Karpas-422 (cell line): ENCODE measurements around the gene RAB3GAP2. TPM values are rescaled to one million over a fixed set of nuclear protein-coding genes. Genes with fewer than 3 reads are reported as not detected.
A peak's percentile ranks its signal among the peaks of the same experiment; 100 is the strongest.

Experiments used
- DNase-seq: peaks from one replicate; pipeline ENCODE4 v3.0.0-alpha.2; 2015
- H2AFZ ChIP-seq: fragments of 200-600 bp; sonication (generic); 2 replicates; pipeline ENCODE4 v1.6.1; 2014; ENCODE audit warnings: antibody characterized with exemption, low read length, mixed read lengths
- H3K27ac ChIP-seq: fragments of 200-600 bp; sonication (generic); 2 replicates; pipeline ENCODE4 v1.5.1; 2014; ENCODE audit warnings: mild to moderate bottlenecking, low read length, moderate library complexity
- H3K27me3 ChIP-seq: fragments of 200-600 bp; sonication (generic); 2 replicates; pipeline ENCODE4 v1.6.1; 2014; ENCODE audit warnings: low read length, mixed read lengths
- H3K36me3 ChIP-seq: fragments of 200-600 bp; sonication (generic); 2 replicates; pipeline ENCODE4 v1.6.1; 2014; ENCODE audit warnings: low read length, mixed read lengths; ENCODE audit not compliant: insufficient read depth
- H3K4me1 ChIP-seq: fragments of 200-600 bp; sonication (generic); 2 replicates; pipeline ENCODE4 v1.6.1; 2014; ENCODE audit warnings: mild to moderate bottlenecking, low read length, mixed read lengths
- H3K4me2 ChIP-seq: fragments of 200-600 bp; sonication (generic); 2 replicates; pipeline ENCODE4 v1.6.1; 2014; ENCODE audit warnings: low read length, low read depth, mild to moderate bottlenecking; ENCODE audit not compliant: poor library complexity, severe bottlenecking
- H3K4me3 ChIP-seq: fragments of 200-600 bp; sonication (generic); 2 replicates; pipeline ENCODE4 v1.5.1; 2014; ENCODE audit warnings: mild to moderate bottlenecking, antibody characterized with exemption, low read length, mixed read lengths
- H3K79me2 ChIP-seq: fragments of 200-600 bp; sonication (generic); 2 replicates; pipeline ENCODE4 v1.6.1; 2014; ENCODE audit warnings: mild to moderate bottlenecking, low read length, mixed read lengths
- H3K9ac ChIP-seq: fragments of 200-600 bp; sonication (generic); 2 replicates; pipeline ENCODE4 v1.6.0; 2014; ENCODE audit warnings: low read length
- H3K9me2 ChIP-seq: fragments of 200-600 bp; sonication (generic), shearing (Covaris generic); replicated peaks from 2 replicates; pipeline ENCODE4 v1.6.0; 2014; ENCODE audit warnings: mild to moderate bottlenecking, low read length, moderate library complexity; ENCODE audit not compliant: insufficient read depth
- H3K9me3 ChIP-seq: fragments of 300-700, 200-600 bp; sonication (generic); 2 replicates; pipeline ENCODE4 v1.6.1; 2014; ENCODE audit warnings: low read length, mixed read lengths
- H4K20me1 ChIP-seq: fragments of 200-600 bp; sonication (generic); 2 replicates; pipeline ENCODE4 v1.6.1; 2014; ENCODE audit warnings: mild to moderate bottlenecking, antibody characterized with exemption, low read length, low read depth; ENCODE audit not compliant: insufficient read depth
- total RNA-seq: library from RNA; depleted of rRNA; stranded (reverse); fragments of >200 nt; shearing (Covaris generic); gene quantifications from 2 replicates; pipeline ENCODE4 v1.2.3, GENCODE V29; 2014; ENCODE audit warnings: low replicate concordance

RAB3GAP2 gene
- total RNA-seq, 1 experiment from 2014 or later, result 64.6 TPM

- Histone ChIP-seq H3K9me2 (no peaks in the 10 kb centered on the region), H3K4me1 (peaks cover 27% of the 10 kb centered on the region), H3K4me3 (no peak overlapping the region), H3K36me3 (peaks cover 29% of the 10 kb centered on the region), H3K27ac (no peak overlapping the region), H3K27me3 (no peaks in the 10 kb centered on the region), H3K79me2 (peaks cover 100% of the 10 kb centered on the region), H4K20me1 (no peaks in the 10 kb centered on the region), H3K4me2 (no peak overlapping the region), H3K9me3 (no peaks in the 10 kb centered on the region), H2AFZ (no peak overlapping the region), H3K9ac (no peak overlapping the region)
- no peak for DNase-seq
Observed at GRCh38 chr1:220229771-220230170, 42.5 kb downstream of the RAB3GAP2 start.

DNA sequence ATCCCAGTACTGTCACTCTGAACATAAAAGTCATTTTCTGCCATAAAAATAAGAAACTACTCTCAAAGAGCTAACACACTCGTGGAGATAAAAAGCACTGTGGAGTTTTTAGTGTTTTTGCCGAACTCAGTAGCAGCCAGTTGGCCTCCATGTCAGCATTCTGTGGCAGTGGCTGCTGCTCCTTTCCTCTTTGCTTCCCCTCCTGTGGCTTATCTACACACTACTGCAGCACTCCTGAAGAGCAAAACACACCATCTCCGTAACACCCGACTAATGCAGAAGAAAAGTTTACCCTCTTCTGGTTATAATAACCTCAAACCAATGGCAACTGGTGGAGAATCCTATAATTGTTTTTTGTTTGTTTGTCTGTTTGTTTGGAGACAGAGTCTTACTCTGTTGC, 44.9 kb downstream of the RAB3GAP2 start:
- no peak overlapping the region for H3K27ac ChIP-seq
- no peak for DNase-seq
- H3K79me2 ChIP-seq, result peaks cover 100% of the 10 kb centered on the region
- H3K27me3 ChIP-seq, result no peaks in the 10 kb centered on the region
- H4K20me1 ChIP-seq, result no peaks in the 10 kb centered on the region
- H3K36me3 ChIP-seq, result peaks cover 24% of the 10 kb centered on the region
- H3K9me3 ChIP-seq, result no peaks in the 10 kb centered on the region
- H3K4me3 ChIP-seq, result no peak overlapping the region
- no peak overlapping the region for H2AFZ ChIP-seq
- H3K9me2 ChIP-seq, result no peaks in the 10 kb centered on the region
- H3K4me2 ChIP-seq, result no peak overlapping the region
- H3K9ac ChIP-seq, result no peak overlapping the region
- H3K4me1 ChIP-seq, result peaks cover 50% of the 10 kb centered on the region

GRCh38 chr1:220226752-220227151, 45.5 kb downstream of the RAB3GAP2 start:
- Histone ChIP-seq H3K79me2 (peaks cover 100% of the 10 kb centered on the region), H3K27ac (no peak overlapping the region), H3K27me3 (no peaks in the 10 kb centered on the region)

DNA sequence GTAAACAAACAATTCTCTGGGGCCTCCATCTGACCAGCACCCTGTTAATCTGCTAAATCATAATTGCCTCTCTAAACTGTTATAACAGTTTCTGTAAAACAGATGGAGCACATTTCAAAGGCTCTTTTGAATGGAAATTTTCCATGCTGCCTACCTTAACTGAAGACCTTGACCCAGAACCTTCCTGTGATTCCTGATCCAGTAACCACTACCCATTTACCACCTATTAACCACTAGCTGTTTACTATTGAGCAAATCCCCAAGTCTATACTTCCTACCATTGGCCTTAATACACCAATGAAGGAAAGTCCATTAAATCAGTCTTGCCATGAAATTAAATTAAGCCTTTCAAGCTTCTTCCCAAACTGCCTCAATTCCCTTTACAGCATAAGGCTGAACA, 46.3 kb downstream of the RAB3GAP2 start:
- Histone ChIP-seq H3K27me3 (no peaks in the 10 kb centered on the region), H4K20me1 (no peaks in the 10 kb centered on the region), H3K79me2 (peaks cover 100% of the 10 kb centered on the region), H3K9me2 (no peaks in the 10 kb centered on the region), H2AFZ (no peak overlapping the region), H3K4me2 (no peak overlapping the region), H3K9ac (no peak overlapping the region), H3K27ac (no peak overlapping the region), H3K9me3 (no peaks in the 10 kb centered on the region), H3K4me1 (peaks cover 58% of the 10 kb centered on the region), H3K36me3 (peaks cover 22% of the 10 kb centered on the region), H3K4me3 (no peak overlapping the region)
- DNase-seq, result no peak

More at GRCh38 chr1:220226752-220227151, 45.5 kb downstream of the RAB3GAP2 start:
- Histone ChIP-seq H3K4me1 (peaks cover 56% of the 10 kb centered on the region), H3K36me3 (peaks cover 24% of the 10 kb centered on the region), H3K9me3 (no peaks in the 10 kb centered on the region), H4K20me1 (no peaks in the 10 kb centered on the region), H2AFZ (no peak overlapping the region), H3K9ac (no peak overlapping the region), H3K4me2 (no peak overlapping the region), H3K4me3 (no peak overlapping the region), H3K9me2 (no peaks in the 10 kb centered on the region)
- no peak for DNase-seq

DNA sequence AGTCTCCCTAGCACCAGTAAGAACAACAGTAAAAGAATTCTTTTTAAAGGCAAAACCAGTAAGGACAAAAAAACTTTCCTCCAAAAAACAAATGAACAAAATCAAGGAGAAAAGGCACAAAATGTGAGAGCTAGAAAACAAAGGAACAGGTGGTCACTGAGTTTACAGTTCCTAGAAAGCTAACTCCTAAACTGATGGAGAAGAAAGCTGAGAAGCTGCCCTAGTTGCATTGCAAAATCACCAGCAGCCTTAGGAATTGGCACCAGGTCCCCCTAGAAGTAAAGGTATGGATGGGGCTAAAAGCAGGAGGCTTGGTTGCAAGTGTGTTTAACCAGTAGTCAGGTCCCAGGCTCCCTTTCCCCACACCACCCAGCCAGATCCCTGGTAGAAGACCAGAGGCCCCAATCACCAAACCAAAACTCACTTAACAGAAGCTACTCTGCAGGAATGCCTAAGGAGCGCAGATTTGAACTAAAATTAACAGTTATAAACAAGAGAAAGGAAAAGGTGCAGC, 47.6 kb downstream of the RAB3GAP2 start:
- Histone ChIP-seq H3K27me3 (no peaks in the 10 kb centered on the region), H2AFZ (no peak overlapping the region), H3K36me3 (peaks cover 22% of the 10 kb centered on the region), H3K9me2 (no peaks in the 10 kb centered on the region), H3K4me2 (no peak overlapping the region), H3K79me2 (peaks cover 100% of the 10 kb centered on the region), H3K27ac (no peak overlapping the region), H3K9ac (no peak overlapping the region), H4K20me1 (no peaks in the 10 kb centered on the region), H3K4me1 (peaks cover 71% of the 10 kb centered on the region), H3K4me3 (no peak overlapping the region), H3K9me3 (no peaks in the 10 kb centered on the region)
- DNase-seq, result no peak

- peaks cover 100% of the 10 kb centered on the region for H3K79me2 ChIP-seq
- no peak overlapping the region for H3K27ac ChIP-seq
- no peak overlapping the region for H3K4me2 ChIP-seq
Observed at GRCh38 chr1:220224033-220224432, 48.2 kb downstream of the RAB3GAP2 start.

GRCh38 chr1:220222939-220223338, 49.3 kb downstream of the RAB3GAP2 start:
- Histone ChIP-seq H3K4me1 (peaks cover 86% of the 10 kb centered on the region), H4K20me1 (no peaks in the 10 kb centered on the region), H3K79me2 (peaks cover 100% of the 10 kb centered on the region), H3K27ac (peak overlapping the region; percentile 85), H3K9me3 (no peaks in the 10 kb centered on the region), H3K9ac (no peak overlapping the region), H3K4me3 (no peak overlapping the region), H2AFZ (no peak overlapping the region), H3K36me3 (peaks cover 14% of the 10 kb centered on the region; the same call in 1 of the 2 replicates), H3K27me3 (no peaks in the 10 kb centered on the region), H3K4me2 (peak overlapping the region; percentile 71), H3K9me2 (no peaks in the 10 kb centered on the region)
- DNase-seq, result no peak

More at GRCh38 chr1:220224033-220224432, 48.2 kb downstream of the RAB3GAP2 start:
- Histone ChIP-seq H2AFZ (no peak overlapping the region), H3K9me3 (no peaks in the 10 kb centered on the region), H3K9ac (no peak overlapping the region), H3K9me2 (no peaks in the 10 kb centered on the region), H3K4me1 (peaks cover 77% of the 10 kb centered on the region), H3K27me3 (no peaks in the 10 kb centered on the region), H4K20me1 (no peaks in the 10 kb centered on the region), H3K4me3 (no peak overlapping the region), H3K36me3 (peaks cover 22% of the 10 kb centered on the region)
- no peak for DNase-seq

GRCh38 chr1:220221670-220222069, 50.6 kb downstream of the RAB3GAP2 start:
- H4K20me1 ChIP-seq, result no peaks in the 10 kb centered on the region
- no peaks in the 10 kb centered on the region for H3K9me2 ChIP-seq
- peak overlapping the region; percentile 85 for H3K27ac ChIP-seq
- H3K9ac ChIP-seq, result peak overlapping the region; percentile 13
- no peak overlapping the region for H2AFZ ChIP-seq
- no peaks in the 10 kb centered on the region for H3K27me3 ChIP-seq
- H3K9me3 ChIP-seq, result no peaks in the 10 kb centered on the region
- H3K4me3 ChIP-seq, result peak overlapping the region; percentile 16; the same call in 1 of the 2 replicates
- H3K36me3 ChIP-seq, result peaks cover 3% of the 10 kb centered on the region; the same call in 1 of the 2 replicates
- H3K4me2 ChIP-seq, result peak overlapping the region; percentile 71
- DNase-seq, result no peak
- H3K79me2 ChIP-seq, result peaks cover 100% of the 10 kb centered on the region
- peaks cover 84% of the 10 kb centered on the region for H3K4me1 ChIP-seq
